CD14-positive monocyte (primary cell): ENCODE results near the gene CRYBG3. TPM values are rescaled to one million over a fixed set of nuclear protein-coding genes. Genes with fewer than 3 reads are reported as not detected.

Experiments used
- DNase-seq, 3 donors: peaks; one replicate each; pipeline ENCODE4 v3.0.0-alpha.2; 2011 to 2022
- H2AFZ ChIP-seq: 2 replicates; pipeline ENCODE4 v1.6.0; 2012; ENCODE audit warnings: mild to moderate bottlenecking, low read depth, low read length, inconsistent platforms; ENCODE audit not compliant: insufficient read depth, poor library complexity, severe bottlenecking
- H3K27ac ChIP-seq, 2 donors: 1 replicate in 1 of 2; 2 replicates in 1 of 2; pipeline ENCODE4 v1.5.1; 2012 to 2013; ENCODE audit warnings: low read length in 2 of 2, control low read depth in 1 of 2, inconsistent platforms in 1 of 2, low read depth in 1 of 2, mild to moderate bottlenecking in 1 of 2
- H3K27me3 ChIP-seq, 2 donors: one replicate each; pipeline versions ENCODE4 v1.6.0 to v1.6.1; 2011 to 2013; ENCODE audit warnings: low read length in 2 of 2; ENCODE audit not compliant: control insufficient read depth in 2 of 2, insufficient read depth in 2 of 2
- H3K36me3 ChIP-seq, 2 donors: replicated peaks in 1 of 2; 1 replicate in 1 of 2; 2 replicates in 1 of 2; pipeline versions ENCODE4 v1.5.1 to v1.6.1; 2012 to 2013; ENCODE audit warnings: low read length in 2 of 2, control low read depth in 1 of 2, inconsistent platforms in 1 of 2, mild to moderate bottlenecking in 1 of 2; ENCODE audit not compliant: insufficient read depth in 2 of 2, control insufficient read depth in 1 of 2
- H3K4me1 ChIP-seq, 2 donors: 1 replicate in 1 of 2; 2 replicates in 1 of 2; pipeline versions ENCODE4 v1.5.1 to v1.6.1; 2012 to 2013; ENCODE audit warnings: low read length in 2 of 2, control low read depth in 1 of 2, inconsistent platforms in 1 of 2, mild to moderate bottlenecking in 1 of 2, moderate library complexity in 1 of 2; ENCODE audit not compliant: insufficient read depth in 2 of 2, control insufficient read depth in 1 of 2
- H3K4me2 ChIP-seq: replicated peaks from 2 replicates; pipeline ENCODE3; 2012; ENCODE audit warnings: low read length, moderate library complexity, mild to moderate bottlenecking; ENCODE audit not compliant: poor library complexity, severe bottlenecking; ENCODE audit errors: extremely low read depth
- H3K4me3 ChIP-seq, 3 experiments: fragments of 200-600 bp in 1 of 3; sonication (generic) in 1 of 3; replicated peaks in 1 of 3; 1 replicate in 2 of 3; 2 replicates in 1 of 3; pipeline ENCODE4 v1.5.1; 2011 to 2013; ENCODE audit warnings: low read length in 3 of 3, mild to moderate bottlenecking in 3 of 3, control low read depth in 2 of 3, low read depth in 2 of 3, inconsistent platforms in 1 of 3, moderate library complexity in 1 of 3
- H3K79me2 ChIP-seq: 2 replicates; pipeline ENCODE4 v1.6.0; 2012; ENCODE audit warnings: mild to moderate bottlenecking, control low read depth, inconsistent platforms, low read length, moderate library complexity; ENCODE audit not compliant: insufficient read depth
- H3K9ac ChIP-seq: 2 replicates; pipeline ENCODE4 v1.6.0; 2017; ENCODE audit warnings: low read length, mild to moderate bottlenecking; ENCODE audit not compliant: insufficient read depth, poor library complexity, severe bottlenecking
- H3K9me3 ChIP-seq, 2 donors: replicated peaks in 1 of 2; 1 replicate in 1 of 2; 2 replicates in 1 of 2; pipeline versions ENCODE4 v1.5.1 to v1.6.1; 2012 to 2013; ENCODE audit warnings: low read length in 2 of 2, control low read depth in 1 of 2; ENCODE audit not compliant: control insufficient read depth in 1 of 2, insufficient read depth in 1 of 2
- H4K20me1 ChIP-seq: 2 replicates; pipeline ENCODE4 v1.6.0; 2012; ENCODE audit warnings: mild to moderate bottlenecking, low read length, control low read depth, moderate library complexity; ENCODE audit not compliant: insufficient read depth
- H3K27ac Mint-ChIP-seq, 7 donors: one replicate each; pipeline ENCODE4 v1.8.0; 2020; ENCODE audit warnings: mild to moderate bottlenecking in 7 of 7, mixed read lengths in 7 of 7, moderate library complexity in 6 of 7, inconsistent platforms in 2 of 7
- H3K27me3 Mint-ChIP-seq, 3 donors: one replicate each; pipeline ENCODE4 v1.8.0; 2021 to 2022; ENCODE audit warnings: low read depth in 3 of 3, mild to moderate bottlenecking in 3 of 3, mixed read lengths in 3 of 3, moderate library complexity in 3 of 3, inconsistent platforms in 1 of 3
- H3K36me3 Mint-ChIP-seq, 2 donors: one replicate each; pipeline ENCODE4 v1.8.0; 2020; ENCODE audit warnings: mixed read lengths in 2 of 2, inconsistent platforms in 1 of 2, mild to moderate bottlenecking in 1 of 2
- H3K4me1 Mint-ChIP-seq: one replicate; pipeline ENCODE4 v1.8.0; 2020; ENCODE audit warnings: mild to moderate bottlenecking, mixed read lengths
- H3K4me3 Mint-ChIP-seq, 2 donors: one replicate each; pipeline ENCODE4 v1.8.0; 2020; ENCODE audit warnings: mild to moderate bottlenecking in 2 of 2, mixed read lengths in 2 of 2, moderate library complexity in 1 of 2
- H3K9me3 Mint-ChIP-seq, 7 donors: one replicate each; pipeline ENCODE4 v1.8.0; 2020 to 2022; ENCODE audit warnings: mixed read lengths in 7 of 7, mild to moderate bottlenecking in 6 of 7, moderate library complexity in 6 of 7, inconsistent platforms in 2 of 7
- CTCF ChIP-seq: fragments of 200-600 bp; IDR thresholded peaks from one replicate; pipeline ENCODE4 v1.8.0; 2022; ENCODE audit warnings: antibody characterized with exemption, mild to moderate bottlenecking
- WGBS: methylation state at CpG from one replicate; pipeline ENCODE4 v1.1.5; 2013; ENCODE audit warnings: missing lambda C conversion rate; ENCODE audit not compliant: insufficient coverage; 5-methylcytosine and 5-hydroxymethylcytosine counted together
- intact Hi-C, 2 donors: fragments of 100-400 bp; cut with micrococcal nuclease; formaldehyde crosslinking; loops; one replicate each; pipeline versions ENCODE4 v1.15.0 to v1.15.1; 2023
- polyA plus RNA-seq, 3 donors: library from polyadenylated mRNA; depleted of rRNA in 1 of 3; unstranded in 2 of 3; stranded (reverse) in 1 of 3; fragments of 300-500 nt in 2 of 3; fragments of >200 nt in 1 of 3; fragmentation: Illumina TruSeq in 2 of 3; gene quantifications; 1 replicate in 2 of 3; 2 replicates in 1 of 3; pipeline ENCODE4 v1.2.3, GENCODE V29; 2012 to 2021

CRYBG3 gene
- polyA plus RNA-seq, 3 donors = 2.3 to 6.8 (median 5.3) TPM

- Histone ChIP-seq H4K20me1 (peaks cover 23% of the 10 kb centered on the region), H3K9ac (no peak overlapping the region), H3K4me1 (peaks cover 29 to 34% of the 10 kb centered on the region in 2 donors), H3K27me3 (no peaks in the 10 kb centered on the region), H3K79me2 (peaks cover 25% of the 10 kb centered on the region), H3K9me3 (no peaks in the 10 kb centered on the region), H2AFZ (no peak overlapping the region), H3K4me3 (no peak overlapping the region), H3K4me2 (no peak overlapping the region), H3K36me3 (peaks cover 19 to 24% of the 10 kb centered on the region in 2 donors), H3K27ac (no peak overlapping the region)
- Mint-ChIP-seq H3K27me3 (no peaks in the 10 kb centered on the region), H3K4me3 (no peak overlapping the region), H3K4me1 (peaks cover 45% of the 10 kb centered on the region), H3K27ac (no peak overlapping the region), H3K9me3 (peaks cover 0 to 2% (median 0%) of the 10 kb centered on the region in 7 donors), H3K36me3 (peaks cover 17 to 19% of the 10 kb centered on the region in 2 donors)
- WGBS = 100% methylated on average over 3 of the region's 5 CpGs
- DNase-seq = no peak
- intact Hi-C loops = no loop called here
- TF ChIP-seq CTCF = no peak
Measured at GRCh38 chr3:97969541-97969940, 147.7 kb downstream of the CRYBG3 start.

GRCh38 chr3:97970156-97970555 is 148.3 kb downstream of the CRYBG3 start:
- no peaks in the 10 kb centered on the region for H3K27me3 ChIP-seq
- DNase-seq = no peak
- H3K4me1 ChIP-seq = peaks cover 33 to 34% of the 10 kb centered on the region in 2 donors
- H3K9ac ChIP-seq = no peak overlapping the region
- no peak overlapping the region for H3K4me3 ChIP-seq
- peaks cover 0 to 2% (median 0%) of the 10 kb centered on the region in 3 donors for H3K27me3 Mint-ChIP-seq
- no peak overlapping the region for H3K4me3 Mint-ChIP-seq
- intact Hi-C loops = no loop called here
- peaks cover 25% of the 10 kb centered on the region for H3K79me2 ChIP-seq
- no peak overlapping the region for H3K27ac ChIP-seq
- H3K4me2 ChIP-seq = no peak overlapping the region
- H3K4me1 Mint-ChIP-seq = peaks cover 47% of the 10 kb centered on the region
- no peak overlapping the region for H3K27ac Mint-ChIP-seq
- H4K20me1 ChIP-seq = peaks cover 23% of the 10 kb centered on the region
- WGBS = no CpG with 5 or more reads among the region's 1 CpG
- H3K36me3 Mint-ChIP-seq = peaks cover 14 to 16% of the 10 kb centered on the region in 2 donors
- H3K36me3 ChIP-seq = peaks cover 19 to 24% of the 10 kb centered on the region in 2 donors
- H3K9me3 Mint-ChIP-seq = peaks cover 0 to 2% (median 0%) of the 10 kb centered on the region in 7 donors
- no peak for TF ChIP-seq CTCF
- no peaks in the 10 kb centered on the region for H3K9me3 ChIP-seq
- H2AFZ ChIP-seq = no peak overlapping the region
